Ishikawa (cell line): ENCODE results near the gene PDCD4.

Source experiments
- CEBPB ChIP-seq: IDR thresholded peaks from 2 replicates; pipeline ENCODE4 v1.6.1; 2012
- EP300 ChIP-seq: IDR thresholded peaks from 2 replicates; pipeline ENCODE4 v1.6.1; 2012; ENCODE audit warnings: borderline replicate concordance
- RAD21 ChIP-seq: IDR thresholded peaks from 2 replicates; pipeline ENCODE4 v1.6.1; 2012; ENCODE audit warnings: low read depth
- TAF1 ChIP-seq: IDR thresholded peaks from 2 replicates; pipeline ENCODE4 v1.6.1; 2012; ENCODE audit warnings: low read depth, mild to moderate bottlenecking
- TCF12 ChIP-seq: IDR thresholded peaks from 2 replicates; pipeline ENCODE4 v1.6.1; 2012; ENCODE audit warnings: low read depth
- USF1 ChIP-seq: IDR thresholded peaks from 2 replicates; pipeline ENCODE4 v1.6.1; 2012
- TF ChIP-seq, protein P1 (sequence below): IDR thresholded peaks from 2 replicates; pipeline ENCODE4 v1.6.1; 2012

DNA sequence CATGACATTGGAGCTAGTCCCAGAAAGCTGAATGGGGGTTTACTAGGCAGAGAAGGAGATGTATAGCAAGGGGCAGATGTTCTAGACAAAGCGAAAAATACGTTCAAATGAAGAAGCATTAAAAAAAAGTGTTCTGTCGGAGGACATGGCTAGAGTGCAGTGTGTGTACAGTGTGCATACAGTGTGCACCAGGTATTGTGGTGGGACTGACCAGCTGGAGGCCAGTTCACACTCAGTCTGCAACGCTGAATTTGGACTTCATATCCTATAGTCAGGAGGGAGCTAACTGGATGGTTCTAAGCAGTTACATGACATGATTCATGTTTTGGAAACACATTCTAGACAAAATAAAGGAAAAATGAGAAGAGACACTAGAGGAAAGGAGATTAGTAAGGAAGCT is 38.4 kb downstream of the PDCD4 start:
- TF ChIP-seq, protein P1, sequence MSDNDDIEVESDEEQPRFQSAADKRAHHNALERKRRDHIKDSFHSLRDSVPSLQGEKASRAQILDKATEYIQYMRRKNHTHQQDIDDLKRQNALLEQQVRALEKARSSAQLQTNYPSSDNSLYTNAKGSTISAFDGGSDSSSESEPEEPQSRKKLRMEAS = no peak
- TF ChIP-seq EP300 (no peak), RAD21 (no peak), TAF1 (no peak), CEBPB (no peak), TCF12 (no peak), USF1 (no peak)
